Measurements from ENCODE around the gene SCO1.

GRCh38 chr17:10738521-10739258 is 41.4 kb upstream of the SCO1 start:
- TF ChIP-seq ELK1 (IDR thresholded peaks at IDR 0.05; ENCODE audit: borderline replicate concordance, low read depth, low read length) (no peak), CTCF (conservative IDR thresholded peaks at IDR 0.05; ENCODE audit: low read depth, low read length) (no peak), POLR2A (IDR thresholded peaks at IDR 0.05; ENCODE audit: low read depth, low read length) (no peak), RCOR1 (IDR thresholded peaks at IDR 0.05; ENCODE audit: insufficient replicate concordance, low read length) (no peak), MAFK (IDR thresholded peaks at IDR 0.05; ENCODE audit: low read depth, low read length) (no peak), RAD21 (IDR thresholded peaks at IDR 0.05; ENCODE audit: low read length) (no peak), FOS (IDR thresholded peaks at IDR 0.05; ENCODE audit: low read depth, low read length) (no peak)
